ENCODE measurements around the gene XRCC6.

GRCh38 chr22:41578114-41578513, 43.0 kb upstream of the XRCC6 start:
- TF ChIP-seq CTCF (IDR thresholded peaks at IDR 0.05) (no peak), POLR2A (IDR thresholded peaks at IDR 0.05) (no peak)

Data from Peyer's patch (tissue), 4 donors.